Upper lobe of right lung (tissue), 1 donor: ENCODE data around the gene TPRG1. TPM values are rescaled to one million over a fixed set of nuclear protein-coding genes. Genes with fewer than 3 reads are reported as not detected.

ENCODE experiments used
- ATAC-seq: fragments of 200-7000 bp; cut with Tn5 transposase; one replicate; pipeline ENCODE4 v1.9.1; 2020; ENCODE audit warnings: mild to moderate bottlenecking, moderate library complexity
- DNase-seq: peaks from one replicate; pipeline ENCODE4 v3.0.0-alpha.2; 2020
- H3K27ac ChIP-seq: fragments of 200-600 bp; one replicate; pipeline ENCODE4 v1.8.0; 2022
- H3K27me3 ChIP-seq: fragments of 200-600 bp; one replicate; pipeline ENCODE4 v1.8.0; 2022; ENCODE audit warnings: mild to moderate bottlenecking
- H3K36me3 ChIP-seq: fragments of 200-600 bp; one replicate; pipeline ENCODE4 v1.8.0; 2022
- H3K4me1 ChIP-seq: fragments of 200-600 bp; one replicate; pipeline ENCODE4 v1.8.0; 2022
- H3K4me3 ChIP-seq: fragments of 200-600 bp; one replicate; pipeline ENCODE4 v1.8.0; 2022; ENCODE audit warnings: mild to moderate bottlenecking
- H3K9me3 ChIP-seq: fragments of 200-600 bp; one replicate; pipeline ENCODE4 v1.8.0; 2022
- intact Hi-C: fragments of 100-400 bp; cut with DNase I; formaldehyde crosslinking; loops from one replicate; pipeline ENCODE4 v1.11.0; 2022
- total RNA-seq: library from RNA; stranded (reverse); fragmentation: NEBNext Ultra II Directional; extraction: Animal tissue kit (Norgen Biotek cat#: 25700); gene quantifications from one replicate; pipeline ENCODE4 v1.2.1, GENCODE V29; 2021
- TF ChIP-seq, protein P1 (sequence below): fragments of 200-600 bp; IDR thresholded peaks from one replicate; pipeline ENCODE4 v1.8.0; 2022; ENCODE audit warnings: antibody characterized with exemption
- donor health status: DM: no; HTN: yes; CAD: no; lungs with severe emphysema.

The TPRG1 gene
- total RNA-seq, 1 donor from 2014 or later: 22.3 TPM

- ATAC-seq (no peak), DNase-seq (no peak)
- intact Hi-C loops: loop anchor here (10.0 kb wide), 1 partner anchor 194 kb away; no protein-coding TSS in a partner anchor
- Histone ChIP-seq H3K36me3 (peaks cover 6% of the 10 kb centered on the region), H3K27me3 (no peaks in the 10 kb centered on the region), H3K27ac (no peak overlapping the region), H3K4me1 (peaks cover 10% of the 10 kb centered on the region), H3K9me3 (no peaks in the 10 kb centered on the region), H3K4me3 (no peak overlapping the region)
- TF ChIP-seq, protein P1, sequence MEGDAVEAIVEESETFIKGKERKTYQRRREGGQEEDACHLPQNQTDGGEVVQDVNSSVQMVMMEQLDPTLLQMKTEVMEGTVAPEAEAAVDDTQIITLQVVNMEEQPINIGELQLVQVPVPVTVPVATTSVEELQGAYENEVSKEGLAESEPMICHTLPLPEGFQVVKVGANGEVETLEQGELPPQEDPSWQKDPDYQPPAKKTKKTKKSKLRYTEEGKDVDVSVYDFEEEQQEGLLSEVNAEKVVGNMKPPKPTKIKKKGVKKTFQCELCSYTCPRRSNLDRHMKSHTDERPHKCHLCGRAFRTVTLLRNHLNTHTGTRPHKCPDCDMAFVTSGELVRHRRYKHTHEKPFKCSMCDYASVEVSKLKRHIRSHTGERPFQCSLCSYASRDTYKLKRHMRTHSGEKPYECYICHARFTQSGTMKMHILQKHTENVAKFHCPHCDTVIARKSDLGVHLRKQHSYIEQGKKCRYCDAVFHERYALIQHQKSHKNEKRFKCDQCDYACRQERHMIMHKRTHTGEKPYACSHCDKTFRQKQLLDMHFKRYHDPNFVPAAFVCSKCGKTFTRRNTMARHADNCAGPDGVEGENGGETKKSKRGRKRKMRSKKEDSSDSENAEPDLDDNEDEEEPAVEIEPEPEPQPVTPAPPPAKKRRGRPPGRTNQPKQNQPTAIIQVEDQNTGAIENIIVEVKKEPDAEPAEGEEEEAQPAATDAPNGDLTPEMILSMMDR: no peak
These were observed 22.6 kb upstream of the TPRG1 start for GRCh38 chr3:189149203-189149602.

- H3K27me3 ChIP-seq: no peaks in the 10 kb centered on the region
- H3K9me3 ChIP-seq: no peaks in the 10 kb centered on the region
- no peaks in the 10 kb centered on the region for H3K4me1 ChIP-seq
- H3K4me3 ChIP-seq: no peak overlapping the region
- TF ChIP-seq, protein P1: no peak
- H3K27ac ChIP-seq: no peak overlapping the region
- H3K36me3 ChIP-seq: no peaks in the 10 kb centered on the region
- DNase-seq (no peak), ATAC-seq (no peak)
- intact Hi-C loops: no loop called here
These were observed 14.4 kb upstream of the TPRG1 start for GRCh38 chr3:189157232-189158007.

DNA sequence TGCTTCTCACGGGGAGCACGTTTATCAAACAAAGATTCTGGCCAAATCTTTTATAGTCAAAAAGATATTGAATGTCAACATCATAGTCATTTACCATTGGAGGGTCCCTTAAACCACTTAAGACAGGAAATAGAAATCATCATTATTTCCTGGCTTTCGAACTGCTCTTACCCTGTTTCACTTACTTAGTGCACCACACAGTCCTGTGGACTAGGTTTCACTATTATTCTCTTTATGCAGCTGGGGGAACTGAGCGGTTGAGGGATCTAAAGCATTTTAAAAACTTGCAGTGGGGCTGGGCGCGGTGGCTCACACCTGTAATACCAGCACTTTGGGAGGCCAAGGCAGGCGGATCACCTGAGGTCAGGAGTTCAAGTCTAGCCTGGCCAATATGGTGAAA, 13.7 kb upstream of the TPRG1 start:
- DNase-seq: no peak

GRCh38 chr3:189160519-189161309, 11.1 kb upstream of the TPRG1 start:
- H3K9me3 ChIP-seq: no peaks in the 10 kb centered on the region
- TF ChIP-seq, protein P1: no peak
- no peak overlapping the region for H3K4me3 ChIP-seq
- no peak overlapping the region for H3K27ac ChIP-seq
- H3K4me1 ChIP-seq: no peaks in the 10 kb centered on the region
- H3K36me3 ChIP-seq: no peaks in the 10 kb centered on the region
- ATAC-seq (no peak), DNase-seq (no peak)
- intact Hi-C loops: no loop called here
- H3K27me3 ChIP-seq: no peaks in the 10 kb centered on the region

More for the DNA sequence above, 13.7 kb upstream of the TPRG1 start:
- TF ChIP-seq, protein P1: no peak
- no peaks in the 10 kb centered on the region for H3K9me3 ChIP-seq
- no peaks in the 10 kb centered on the region for H3K4me1 ChIP-seq
- no peak overlapping the region for H3K4me3 ChIP-seq
- H3K27me3 ChIP-seq: no peaks in the 10 kb centered on the region
- no peak for ATAC-seq
- no peaks in the 10 kb centered on the region for H3K36me3 ChIP-seq
- no peak overlapping the region for H3K27ac ChIP-seq
- intact Hi-C loops: no loop called here

- H3K4me1 ChIP-seq: no peaks in the 10 kb centered on the region
- no peaks in the 10 kb centered on the region for H3K36me3 ChIP-seq
- ATAC-seq (no peak), DNase-seq (no peak)
- intact Hi-C loops: no loop called here
- H3K9me3 ChIP-seq: no peaks in the 10 kb centered on the region
- no peak overlapping the region for H3K27ac ChIP-seq
- H3K4me3 ChIP-seq: no peak overlapping the region
- TF ChIP-seq, protein P1: no peak
- no peaks in the 10 kb centered on the region for H3K27me3 ChIP-seq
These were observed 6.6 kb upstream of the TPRG1 start for GRCh38 chr3:189165092-189165612.
